GM21737 (cell line): ENCODE results near the gene MX2.
"Not testable (repeated sequence)": the region's sequence is repeated elsewhere in the genome, so short reads cannot be mapped to it uniquely, and the experiment has no call there.

Source experiments
- ATAC-seq: cut with Tn5 transposase; IDR thresholded peaks from one replicate; pipeline ENCODE4 v1.9.1; 2021; ENCODE audit warnings: mild to moderate bottlenecking, moderate library complexity; ENCODE audit not compliant: unreplicated experiment

MX2 gene

GRCh38 chr21:41411449-41412089, 49.7 kb downstream of the MX2 start:
- ATAC-seq = no peak

DNA sequence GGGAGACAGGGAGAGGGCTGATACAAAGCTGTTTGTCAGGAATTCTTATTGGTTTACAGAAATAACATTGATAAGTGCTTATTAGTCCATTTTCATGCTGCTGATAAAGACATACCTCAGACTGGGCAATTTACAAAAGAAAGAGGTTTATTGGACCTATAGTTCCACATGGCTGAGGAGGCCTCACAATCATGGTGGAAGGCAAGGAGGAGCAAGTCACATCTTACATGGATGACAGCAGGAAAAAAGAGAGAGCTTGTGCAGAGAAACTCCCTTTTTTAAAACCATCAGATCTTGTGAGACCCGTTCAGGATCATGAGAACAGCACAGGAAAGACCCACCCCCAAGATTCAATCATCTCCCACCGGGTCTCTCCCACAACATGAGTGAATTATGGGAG, 55.7 kb downstream of the MX2 start:
- not testable (repeated sequence) for ATAC-seq

DNA sequence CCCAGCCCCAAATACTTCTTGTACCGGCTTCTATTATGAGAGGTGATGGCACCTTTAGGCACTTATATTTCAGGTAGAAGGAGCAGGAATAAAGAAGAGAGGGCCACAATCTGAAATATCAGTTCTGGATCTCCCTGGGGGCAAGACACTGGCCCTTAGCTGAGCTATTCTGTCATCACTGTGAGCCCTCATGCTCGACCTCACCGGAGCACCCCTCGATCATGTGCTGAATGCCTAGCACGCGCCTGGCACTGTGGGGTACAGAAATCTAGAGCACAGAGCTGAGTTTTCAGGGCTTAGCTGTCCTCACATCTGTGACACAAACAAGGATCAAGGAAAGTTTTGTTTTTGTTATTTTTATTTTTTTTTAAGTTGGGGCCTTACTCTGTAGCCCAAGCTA, 56.6 kb downstream of the MX2 start:
- ATAC-seq = no peak

DNA sequence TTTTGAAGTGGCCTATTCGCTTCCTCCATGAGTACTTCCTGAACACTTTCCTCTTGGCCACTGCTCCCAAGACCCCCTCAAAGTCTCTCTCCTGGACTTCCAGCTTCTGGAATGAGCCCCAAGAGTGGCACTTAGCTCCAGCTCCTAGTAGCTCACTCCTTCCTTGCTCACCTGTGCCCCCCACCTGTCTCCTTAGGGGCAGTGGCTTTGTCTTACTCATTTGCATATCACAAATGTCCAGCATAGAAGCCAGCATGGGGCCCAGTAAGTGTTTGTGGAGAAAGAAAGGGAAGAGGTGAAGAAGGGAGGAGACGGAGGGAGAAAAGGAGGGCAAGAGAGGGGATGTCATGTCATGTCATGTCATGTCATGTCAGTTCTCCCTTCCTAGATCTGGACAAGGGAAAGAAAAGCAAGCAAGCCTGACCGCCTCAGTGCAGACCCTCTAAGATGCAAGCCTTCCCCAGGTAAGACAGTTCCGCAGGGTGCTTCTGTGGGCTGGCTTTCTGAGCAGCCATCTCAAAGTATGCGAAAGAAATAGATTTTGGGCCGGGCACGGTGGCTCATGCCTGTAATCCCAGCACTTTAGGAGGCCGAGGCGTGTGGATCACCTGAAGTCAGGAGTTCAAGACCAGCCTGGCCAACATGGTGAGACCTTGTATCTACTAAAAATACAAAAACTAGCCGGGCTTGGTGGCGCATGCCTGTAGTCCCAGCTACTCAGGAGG, 57.3 kb downstream of the MX2 start:
- ATAC-seq = no peak

GRCh38 chr21:41419921-41420862, 58.4 kb downstream of the MX2 start:
- peak; percentile 80 for ATAC-seq

- ATAC-seq = not testable (repeated sequence)
These were observed 59.2 kb downstream of the MX2 start for GRCh38 chr21:41420998-41421397.

DNA sequence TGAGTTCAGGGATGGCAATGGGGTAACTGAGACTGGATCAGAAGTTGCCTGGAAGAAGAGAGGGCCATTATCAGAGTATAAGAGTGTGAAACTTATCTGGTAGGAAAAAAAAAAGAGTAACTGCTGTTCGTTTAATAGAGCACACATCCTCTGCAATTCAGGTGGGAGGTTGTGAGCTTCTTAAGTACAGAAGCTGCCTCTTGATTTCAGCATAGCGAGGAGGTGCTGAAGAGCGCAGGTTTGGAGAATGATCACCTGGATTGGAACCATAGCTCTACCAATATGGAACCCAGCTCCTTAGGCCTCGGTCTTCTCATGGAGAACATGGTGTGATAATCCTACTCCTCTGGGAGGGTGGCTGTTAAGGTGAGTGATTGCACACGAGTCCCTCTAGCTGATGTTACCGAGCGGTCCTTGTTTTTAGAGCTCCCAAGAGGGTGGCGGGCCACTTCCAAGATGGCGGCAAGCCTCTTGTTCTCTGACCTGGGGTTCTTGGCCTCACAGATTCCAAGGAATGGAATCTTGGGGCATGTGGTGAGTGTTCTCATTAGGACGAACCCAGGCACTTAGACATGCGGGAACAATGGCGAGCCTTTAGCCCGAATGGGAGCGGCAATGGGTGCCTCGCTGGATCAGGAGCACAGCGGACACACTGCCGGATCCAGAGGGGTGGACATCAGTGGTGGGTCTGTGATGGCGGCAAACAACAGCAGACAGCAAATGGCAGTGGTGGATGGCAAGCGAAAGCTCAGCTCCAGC, 60.9 kb downstream of the MX2 start:
- ATAC-seq = no peak

GRCh38 chr21:41423305-41423636, 61.4 kb downstream of the MX2 start:
- ATAC-seq = not testable (repeated sequence)

GRCh38 chr21:41425588-41425953, 63.7 kb downstream of the MX2 start:
- ATAC-seq = peak; percentile 6

- ATAC-seq = peak; percentile 80
These were observed 64.3 kb downstream of the MX2 start, which contains the start of gene MX1 for GRCh38 chr21:41425954-41426675. Gene MX1 (plus strand): TSS chr21:41426239. CDS start chr21:41432071, 5,832 bp downstream.

GRCh38 chr21:41426676-41427404, 65.0 kb downstream of the MX2 start:
- no peak for ATAC-seq

GRCh38 chr21:41427556-41427955, 65.7 kb downstream of the MX2 start:
- ATAC-seq = no peak

DNA sequence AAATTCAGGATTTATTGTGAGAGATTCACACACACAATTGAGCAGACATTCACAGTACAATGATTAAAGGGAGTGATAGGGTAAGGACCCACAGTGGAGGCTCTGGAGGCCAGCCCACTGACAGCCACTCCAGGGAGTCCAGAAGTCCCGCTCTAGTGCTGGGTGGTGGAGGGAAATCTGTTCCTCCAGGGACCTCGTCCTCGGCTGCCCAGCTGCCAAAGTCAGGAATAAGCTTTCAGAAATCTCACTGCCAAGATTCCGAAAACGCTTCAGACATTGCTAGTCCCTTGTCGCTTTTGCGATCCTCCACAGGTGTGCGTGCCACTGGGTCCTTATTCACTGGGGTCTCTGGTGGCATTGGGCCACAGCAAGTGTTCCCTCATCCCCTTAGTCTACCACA, 66.5 kb downstream of the MX2 start:
- no peak for ATAC-seq

DNA sequence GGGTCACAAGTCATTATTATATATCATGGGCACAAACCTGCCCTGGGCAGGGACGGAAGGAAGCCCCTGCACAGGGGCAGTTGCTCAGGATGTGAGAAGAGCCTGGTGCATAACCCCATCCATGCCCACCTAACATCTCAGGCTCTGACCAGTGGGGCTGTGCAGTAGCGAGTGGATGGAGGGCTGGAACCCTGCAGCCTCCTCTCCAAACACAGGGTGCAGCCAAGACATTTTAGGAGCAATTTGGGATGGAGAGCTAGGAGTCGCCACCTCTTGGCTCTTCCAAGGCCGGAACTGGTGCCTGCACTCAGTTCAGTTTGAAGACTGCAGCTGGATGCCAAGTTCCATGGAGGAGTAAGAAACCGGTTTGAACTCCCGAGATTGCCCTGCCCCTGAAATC, 67.0 kb downstream of the MX2 start:
- ATAC-seq = no peak

- ATAC-seq = no peak
These were observed 67.5 kb downstream of the MX2 start for GRCh38 chr21:41429305-41429704.

- ATAC-seq = no peak
These were observed 68.2 kb downstream of the MX2 start for GRCh38 chr21:41429925-41430491.

- peak; percentile 75 for ATAC-seq
These were observed 70.1 kb downstream of the MX2 start for GRCh38 chr21:41431788-41432548.
